Measurements from ENCODE around the gene ACSM3.

DNA sequence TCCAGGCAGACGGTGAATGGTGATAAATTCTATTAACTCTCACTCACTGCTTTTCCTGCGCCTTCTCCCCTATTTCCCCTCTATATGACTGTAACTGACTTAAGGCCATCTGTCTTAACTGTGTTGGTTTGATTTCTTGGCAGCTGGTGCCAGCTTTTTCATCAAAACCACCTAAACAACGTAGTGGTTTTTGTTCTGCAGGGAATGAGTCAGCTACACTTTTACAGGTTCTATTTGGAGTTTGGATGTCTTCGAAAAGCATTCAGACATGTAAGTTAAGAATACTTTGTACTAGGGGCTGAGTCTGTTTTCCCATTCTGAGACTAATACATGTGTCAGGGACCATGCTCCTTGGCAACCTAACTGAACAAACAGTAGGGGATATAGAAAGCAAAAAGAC lies 51.0 kb downstream of the ACSM3 start:
- TF ChIP-seq, protein P1, sequence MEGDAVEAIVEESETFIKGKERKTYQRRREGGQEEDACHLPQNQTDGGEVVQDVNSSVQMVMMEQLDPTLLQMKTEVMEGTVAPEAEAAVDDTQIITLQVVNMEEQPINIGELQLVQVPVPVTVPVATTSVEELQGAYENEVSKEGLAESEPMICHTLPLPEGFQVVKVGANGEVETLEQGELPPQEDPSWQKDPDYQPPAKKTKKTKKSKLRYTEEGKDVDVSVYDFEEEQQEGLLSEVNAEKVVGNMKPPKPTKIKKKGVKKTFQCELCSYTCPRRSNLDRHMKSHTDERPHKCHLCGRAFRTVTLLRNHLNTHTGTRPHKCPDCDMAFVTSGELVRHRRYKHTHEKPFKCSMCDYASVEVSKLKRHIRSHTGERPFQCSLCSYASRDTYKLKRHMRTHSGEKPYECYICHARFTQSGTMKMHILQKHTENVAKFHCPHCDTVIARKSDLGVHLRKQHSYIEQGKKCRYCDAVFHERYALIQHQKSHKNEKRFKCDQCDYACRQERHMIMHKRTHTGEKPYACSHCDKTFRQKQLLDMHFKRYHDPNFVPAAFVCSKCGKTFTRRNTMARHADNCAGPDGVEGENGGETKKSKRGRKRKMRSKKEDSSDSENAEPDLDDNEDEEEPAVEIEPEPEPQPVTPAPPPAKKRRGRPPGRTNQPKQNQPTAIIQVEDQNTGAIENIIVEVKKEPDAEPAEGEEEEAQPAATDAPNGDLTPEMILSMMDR (conservative IDR thresholded peaks at IDR 0.05 in 1 of 2, IDR thresholded peaks at IDR 0.05 in 1 of 2; ENCODE audit: extremely low read depth in 1 of 2, insufficient read depth in 1 of 2, low read depth in 1 of 2, low read length in 2 of 2): no peak
- no peak for TF ChIP-seq EZH2 (IDR thresholded peaks at IDR 0.05; ENCODE audit: borderline replicate concordance, low read length)
